GM21786 (cell line): ENCODE measurements around the gene NHLRC2.
"Not testable (repeated sequence)": the region's sequence is repeated elsewhere in the genome, so short reads cannot be mapped to it uniquely, and the experiment has no call there.

Source experiments
- ATAC-seq: cut with Tn5 transposase; IDR thresholded peaks from one replicate; pipeline ENCODE4 v1.9.1; 2021; ENCODE audit not compliant: unreplicated experiment

NHLRC2 gene, protein sequence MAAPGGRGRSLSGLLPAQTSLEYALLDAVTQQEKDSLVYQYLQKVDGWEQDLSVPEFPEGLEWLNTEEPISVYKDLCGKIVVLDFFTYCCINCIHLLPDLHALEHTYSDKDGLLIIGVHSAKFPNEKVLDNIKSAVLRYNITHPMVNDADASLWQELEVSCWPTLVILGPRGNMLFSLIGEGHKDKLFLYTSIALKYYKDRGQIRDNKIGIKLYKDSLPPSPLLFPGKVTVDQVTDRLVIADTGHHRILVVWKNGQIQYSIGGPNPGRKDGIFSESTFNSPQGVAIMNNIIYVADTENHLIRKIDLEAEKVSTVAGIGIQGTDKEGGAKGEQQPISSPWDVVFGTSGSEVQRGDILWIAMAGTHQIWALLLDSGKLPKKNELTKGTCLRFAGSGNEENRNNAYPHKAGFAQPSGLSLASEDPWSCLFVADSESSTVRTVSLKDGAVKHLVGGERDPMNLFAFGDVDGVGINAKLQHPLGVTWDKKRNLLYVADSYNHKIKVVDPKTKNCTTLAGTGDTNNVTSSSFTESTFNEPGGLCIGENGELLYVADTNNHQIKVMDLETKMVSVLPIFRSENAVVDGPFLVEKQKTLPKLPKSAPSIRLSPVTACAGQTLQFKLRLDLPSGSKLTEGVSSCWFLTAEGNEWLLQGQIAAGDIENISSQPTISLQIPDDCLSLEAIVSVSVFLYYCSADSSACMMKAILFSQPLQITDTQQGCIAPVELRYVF

GRCh38 chr10:113854013-113854760, at the start of gene NHLRC2, which contains the start of gene DCLRE1A:
Gene NHLRC2 (plus strand): TSS chr10:113854661. CDS start chr10:113854873, 212 bp downstream.
Gene DCLRE1A (minus strand): TSS chr10:113854082. CDS start chr10:113853182, 900 bp downstream.
- peak; percentile 33 for ATAC-seq

GRCh38 chr10:113806503-113806902, 48.0 kb upstream of the NHLRC2 start:
- no peak for ATAC-seq

DNA sequence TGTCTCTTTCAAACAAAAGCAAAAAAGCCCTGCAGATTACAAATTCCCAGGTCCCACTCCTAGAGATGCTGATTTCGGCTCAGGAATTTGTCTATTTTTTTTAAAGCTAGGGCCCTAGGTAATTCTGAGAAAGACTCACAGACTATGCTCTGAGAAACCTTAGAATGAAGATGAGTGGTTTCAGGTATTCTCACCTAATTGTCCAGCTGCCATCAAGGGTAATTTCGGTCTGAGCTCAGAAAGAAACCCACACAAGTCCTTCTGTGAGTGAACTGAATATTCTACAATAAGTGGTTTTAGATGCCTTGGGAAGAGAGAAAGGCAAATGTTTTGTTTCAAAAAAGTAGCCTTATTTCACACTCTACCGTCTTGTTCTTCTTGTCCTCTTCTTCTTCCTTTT, 46.3 kb upstream of the NHLRC2 start:
- no peak for ATAC-seq

DNA sequence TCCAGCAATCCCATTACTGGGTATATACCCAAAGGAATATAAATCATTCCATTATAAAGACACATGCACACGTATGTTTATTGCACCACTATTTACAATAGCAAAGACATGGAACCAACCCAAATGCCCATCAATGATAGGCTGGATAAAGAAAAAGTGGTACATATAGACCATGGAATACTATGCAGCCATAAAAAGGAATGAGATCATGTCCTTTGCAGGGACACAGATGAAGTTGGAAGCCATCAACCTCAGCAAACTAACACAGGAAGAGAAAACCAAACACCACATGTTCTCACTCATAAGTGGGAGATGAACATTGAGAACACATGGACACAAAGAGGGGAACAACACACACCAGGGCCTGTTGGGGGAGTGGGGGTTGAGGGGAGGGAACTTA, 39.8 kb upstream of the NHLRC2 start:
- ATAC-seq = not testable (repeated sequence)

DNA sequence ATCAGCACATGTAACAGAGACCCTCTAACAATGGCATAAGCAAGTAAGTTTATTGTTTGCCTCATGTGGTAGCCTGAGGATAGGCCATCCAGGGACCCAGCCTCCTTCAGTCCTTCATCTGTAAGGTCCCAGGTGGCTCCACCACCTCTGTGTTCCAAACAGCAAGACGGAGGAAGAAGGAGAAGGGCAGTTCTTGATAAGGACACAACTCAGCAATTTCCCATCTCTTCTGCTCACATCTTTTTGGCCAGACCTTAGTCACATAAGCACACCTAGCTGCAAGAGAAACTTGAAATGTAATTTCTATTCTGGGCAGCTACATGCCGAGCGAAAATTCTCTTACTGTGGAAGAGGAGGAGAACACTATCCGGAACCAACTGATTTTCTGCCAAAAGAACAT, 34.5 kb upstream of the NHLRC2 start:
- ATAC-seq = no peak

DNA sequence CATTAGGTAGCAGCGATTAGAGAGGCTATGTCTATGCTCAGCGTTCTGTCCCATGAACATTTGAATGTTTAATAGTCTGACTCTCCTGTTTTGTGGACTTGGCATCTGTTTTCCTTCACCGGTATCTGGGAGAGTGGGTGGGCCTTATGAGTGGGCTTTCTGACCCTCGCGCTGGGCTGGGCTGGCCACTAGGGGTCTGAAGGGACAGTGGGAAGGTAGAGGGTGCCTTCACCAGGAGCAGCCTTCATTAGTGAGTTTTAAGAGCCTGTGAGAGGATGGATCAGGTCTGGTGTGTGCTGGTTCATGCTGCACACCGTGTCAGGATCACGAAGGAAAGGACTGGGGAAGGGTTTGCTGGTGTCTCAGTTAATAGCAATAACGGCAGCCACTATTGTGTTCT, 34.0 kb upstream of the NHLRC2 start:
- no peak for ATAC-seq

DNA sequence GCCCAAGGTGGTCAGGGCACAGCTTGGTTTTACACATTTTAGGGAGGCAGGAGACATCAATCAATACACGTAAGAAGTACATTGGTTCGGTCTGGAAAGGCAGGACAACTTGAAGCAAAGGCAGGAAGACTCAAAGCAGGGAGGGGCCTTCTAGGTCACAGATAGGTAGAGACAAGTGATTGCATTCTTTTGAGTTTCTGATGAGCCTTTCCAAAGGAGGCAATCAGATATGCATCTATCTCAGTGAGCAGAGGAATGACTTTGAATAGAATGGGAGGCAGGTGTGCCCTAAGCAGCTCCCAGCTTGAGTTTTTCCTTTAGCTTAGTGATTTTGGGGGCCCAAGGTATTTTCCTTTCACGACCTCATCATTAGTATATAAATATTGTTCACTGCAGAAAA, 33.2 kb upstream of the NHLRC2 start:
- not testable (repeated sequence) for ATAC-seq

GRCh38 chr10:113822174-113822573, 32.3 kb upstream of the NHLRC2 start:
- no peak for ATAC-seq

DNA sequence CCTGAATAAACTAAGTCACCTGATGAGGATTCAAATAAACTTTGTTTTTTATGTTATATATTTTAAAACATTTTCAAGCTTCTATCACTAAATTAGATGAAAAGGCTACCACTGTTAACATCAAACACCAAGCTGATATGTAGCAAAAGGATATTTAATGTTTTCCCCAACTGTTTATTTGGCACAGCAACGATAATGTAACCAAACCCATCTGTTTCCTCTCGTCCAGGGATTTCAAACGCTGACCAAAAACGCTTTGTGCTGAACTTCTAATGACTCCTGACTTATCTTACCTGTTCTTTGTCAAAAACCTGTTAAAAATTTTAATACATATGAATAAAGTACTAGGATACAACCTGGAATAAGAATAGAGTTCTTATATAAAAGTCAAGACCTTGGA, 31.1 kb upstream of the NHLRC2 start:
- ATAC-seq = no peak

GRCh38 chr10:113825791-113826190, 28.7 kb upstream of the NHLRC2 start:
- no peak for ATAC-seq

DNA sequence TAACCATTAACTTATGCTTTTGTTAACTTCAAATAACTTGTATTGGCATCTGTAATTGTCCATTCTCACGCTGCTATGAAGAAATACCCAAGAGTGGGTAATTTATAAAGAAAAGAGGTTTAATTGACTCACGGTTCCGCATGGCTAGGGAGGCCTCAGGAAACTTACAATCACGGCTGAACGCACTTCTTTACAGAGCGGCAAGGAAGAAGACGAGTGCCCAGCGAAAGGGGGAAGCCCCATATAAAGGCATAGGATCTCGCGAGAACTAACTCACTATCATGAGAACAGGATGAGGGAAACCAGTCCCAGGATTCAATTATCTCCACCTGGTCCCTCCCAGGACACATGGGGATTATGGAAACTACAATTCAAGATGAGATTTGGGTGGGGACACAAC, 25.9 kb upstream of the NHLRC2 start:
- not testable (repeated sequence) for ATAC-seq

DNA sequence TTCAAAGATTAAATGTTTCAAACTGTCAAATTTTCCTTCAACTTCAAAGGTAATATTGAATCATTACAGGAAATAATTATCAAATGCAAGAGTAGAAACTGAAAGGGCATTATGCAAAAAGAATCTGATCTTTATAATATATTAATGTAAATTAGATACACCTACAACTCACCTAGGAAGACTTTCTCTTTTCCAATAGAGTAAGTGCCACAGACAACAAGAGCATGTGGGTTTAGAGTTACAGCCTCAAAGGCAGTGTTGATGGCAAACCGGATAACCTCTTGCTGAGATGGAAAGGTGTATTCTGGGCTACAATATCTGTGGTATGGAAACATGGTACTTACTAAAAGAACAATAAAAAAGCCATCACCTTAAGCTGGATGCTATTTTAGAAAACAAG, 12.3 kb upstream of the NHLRC2 start:
- no peak for ATAC-seq

- ATAC-seq = no peak
Measured at GRCh38 chr10:113843972-113844485, 10.4 kb upstream of the NHLRC2 start.

GRCh38 chr10:113846036-113846435, 8.4 kb upstream of the NHLRC2 start:
- no peak for ATAC-seq

- ATAC-seq = no peak
Measured at GRCh38 chr10:113849140-113849803, 5.2 kb upstream of the NHLRC2 start.

DNA sequence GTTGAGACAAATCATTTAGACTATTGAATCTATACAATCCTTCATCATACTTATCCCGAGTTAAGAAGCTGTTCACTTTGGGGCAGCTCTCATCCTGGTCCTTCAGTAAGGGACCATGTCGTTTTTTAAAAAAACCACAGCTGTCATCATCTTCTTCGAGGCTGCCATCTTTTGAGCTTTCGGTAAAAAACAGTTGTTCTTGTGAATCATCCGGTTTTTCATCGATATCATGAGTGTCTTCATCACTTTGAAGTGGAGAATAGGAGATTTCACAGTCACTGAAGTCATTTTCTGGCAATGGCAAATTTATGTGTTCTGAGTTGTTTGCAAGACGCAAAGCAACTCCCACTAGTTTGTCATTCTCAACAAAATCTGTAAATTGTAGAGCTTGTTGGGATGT, 4.5 kb upstream of the NHLRC2 start:
- ATAC-seq = no peak

- ATAC-seq = no peak
Measured at GRCh38 chr10:113853578-113854012, 866 bp upstream of the NHLRC2 start.

- peak; percentile 23 for ATAC-seq
Measured at GRCh38 chr10:113854761-113855588, 514 bp downstream of the NHLRC2 start.

GRCh38 chr10:113856563-113856962, 2.1 kb downstream of the NHLRC2 start:
- ATAC-seq = no peak

DNA sequence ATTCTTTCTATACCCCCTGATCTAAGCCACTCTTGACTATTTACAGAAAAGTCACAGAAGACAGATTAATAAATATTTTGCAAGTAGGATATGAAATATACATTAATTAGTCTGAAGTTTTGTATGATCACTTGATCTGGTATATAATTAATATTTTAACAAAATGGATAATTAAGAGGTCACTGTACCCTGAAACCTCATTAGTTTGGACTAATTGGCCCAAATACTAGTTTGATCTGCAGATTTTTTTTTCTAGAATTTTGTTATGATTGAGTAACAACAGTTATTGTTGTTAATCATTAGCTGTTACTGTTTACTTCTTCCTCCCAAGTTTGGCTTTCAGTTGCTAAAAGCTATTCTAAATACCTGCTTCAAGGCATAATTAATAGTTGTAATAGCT, 2.7 kb downstream of the NHLRC2 start:
- no peak for ATAC-seq
